HG02571 (cell line): ENCODE results near the gene TMEM198.

Experiments
- ATAC-seq: cut with Tn5 transposase; IDR thresholded peaks from one replicate; pipeline ENCODE4 v1.9.1; 2021; ENCODE audit warnings: mild to moderate bottlenecking, moderate library complexity; ENCODE audit not compliant: unreplicated experiment

Gene TMEM198

GRCh38 chr2:219508971-219509779 lies 34.7 kb upstream of the TMEM198 start:
- peak; percentile 13 for ATAC-seq

- peak; percentile 66 for ATAC-seq
Measured at GRCh38 chr2:219509780-219510511, 33.9 kb upstream of the TMEM198 start.

GRCh38 chr2:219510512-219511135 lies 33.2 kb upstream of the TMEM198 start:
- ATAC-seq: no peak

- no peak for ATAC-seq
Measured at GRCh38 chr2:219511547-219512325, 32.1 kb upstream of the TMEM198 start.

- ATAC-seq: no peak
Measured at GRCh38 chr2:219512524-219513216, 31.2 kb upstream of the TMEM198 start.

- ATAC-seq: no peak
Measured at GRCh38 chr2:219513787-219514186, 30.0 kb upstream of the TMEM198 start.

- ATAC-seq: no peak
Measured at GRCh38 chr2:219514196-219514761, 29.5 kb upstream of the TMEM198 start, which contains the start of gene ASIC4. TSS of gene ASIC4 (plus strand) at chr2:219514482. CDS start at chr2:219514725, 243 bp downstream.

GRCh38 chr2:219514836-219515235 lies 29.0 kb upstream of the TMEM198 start:
- no peak for ATAC-seq

GRCh38 chr2:219515874-219516629 lies 27.8 kb upstream of the TMEM198 start:
- ATAC-seq: no peak

- ATAC-seq: no peak
Measured at GRCh38 chr2:219516888-219517287, 26.9 kb upstream of the TMEM198 start.

GRCh38 chr2:219517954-219518778 lies 25.7 kb upstream of the TMEM198 start:
- ATAC-seq: no peak

GRCh38 chr2:219519526-219519916 lies 24.3 kb upstream of the TMEM198 start:
- no peak for ATAC-seq

GRCh38 chr2:219520079-219520478 lies 23.7 kb upstream of the TMEM198 start:
- no peak for ATAC-seq

GRCh38 chr2:219521066-219521880 lies 22.6 kb upstream of the TMEM198 start:
- ATAC-seq: no peak

GRCh38 chr2:219522111-219523030 lies 21.5 kb upstream of the TMEM198 start:
- ATAC-seq: no peak

GRCh38 chr2:219523031-219523671 lies 20.7 kb upstream of the TMEM198 start:
- no peak for ATAC-seq
